Small intestine (tissue), 7 donors: ENCODE measurements around the gene UBASH3A. TPM values are rescaled to one million over a fixed set of nuclear protein-coding genes. Genes with fewer than 3 reads are reported as not detected.

Source experiments
- DNase-seq, 2 donors: peaks; one replicate each; pipeline versions ENCODE4 v3.0.0 to v3.0.0-alpha.2; 2013
- FAIRE-seq: peaks from 2 replicates; lab custom pipeline; 2012; peaks lifted over from hg19 to GRCh38; lab: Jason Lieb, UNC
- H3K27ac ChIP-seq, 3 donors: one replicate each; pipeline ENCODE4 v1.5.1; 2013; ENCODE audit warnings: low read length in 2 of 3, mild to moderate bottlenecking in 2 of 3, control low read depth in 1 of 3, inconsistent platforms in 1 of 3, low read depth in 1 of 3, moderate library complexity in 1 of 3
- H3K27me3 ChIP-seq, 3 donors: one replicate each; pipeline ENCODE4 v1.6.1; 2013; ENCODE audit warnings: low read length in 3 of 3, inconsistent platforms in 1 of 3; ENCODE audit not compliant: control insufficient read depth in 3 of 3, insufficient read depth in 3 of 3
- H3K36me3 ChIP-seq, 3 donors: one replicate each; pipeline ENCODE4 v1.6.1; 2013; ENCODE audit warnings: low read length in 3 of 3, inconsistent platforms in 1 of 3, low read depth in 1 of 3, mild to moderate bottlenecking in 1 of 3, moderate library complexity in 1 of 3; ENCODE audit not compliant: control insufficient read depth in 3 of 3, insufficient read depth in 2 of 3
- H3K4me1 ChIP-seq, 3 donors: one replicate each; pipeline ENCODE4 v1.6.1; 2013; ENCODE audit warnings: low read length in 2 of 3, inconsistent platforms in 1 of 3, low read depth in 1 of 3, mild to moderate bottlenecking in 1 of 3, moderate library complexity in 1 of 3; ENCODE audit not compliant: control insufficient read depth in 3 of 3, insufficient read depth in 2 of 3
- H3K4me3 ChIP-seq, 3 donors: one replicate each; pipeline ENCODE4 v1.5.1; 2013; ENCODE audit warnings: low read length in 3 of 3, control low read depth in 1 of 3, inconsistent platforms in 1 of 3, low read depth in 1 of 3, mild to moderate bottlenecking in 1 of 3, moderate library complexity in 1 of 3
- H3K9me3 ChIP-seq, 2 donors: one replicate each; pipeline ENCODE4 v1.6.1; 2013; ENCODE audit warnings: low read depth in 1 of 2, low read length in 1 of 2; ENCODE audit not compliant: control insufficient read depth in 2 of 2, insufficient read depth in 1 of 2
- WGBS, 3 donors: extraction: QIAGEN DNeasy Blood & Tissue Kit; methylation state at CpG; one replicate each; pipeline ENCODE4 v1.1.7; 2013; 5-methylcytosine and 5-hydroxymethylcytosine counted together
- polyA plus RNA-seq, 4 donors: library from polyadenylated mRNA; stranded (reverse) in 3 of 4; unstranded in 1 of 4; fragments of 200-250 nt in 3 of 4; fragments of 120-200 nt in 1 of 4; gene quantifications; one replicate each; pipeline versions ENCODE4 v1.2.1 to v1.2.3, GENCODE V29; 2013
- donor health status: healthy with polysubstance abuse.
- donor health status: control.
- donor health status: control.
- donor health status: Bipolar disorder and iron deficiency.
- donor health status: healthy.

UBASH3A gene
- polyA plus RNA-seq, 4 donors: 0.42 to 2.4 (median 0.76) TPM

GRCh38 chr21:42489991-42490390, 86.3 kb downstream of the UBASH3A start:
- FAIRE-seq (no peak), DNase-seq (no peak)
- 76 to 81% (median 79%) methylated on average over 4 of the region's 4 CpGs for WGBS, 3 donors
- H3K4me3 ChIP-seq: no peak overlapping the region
- H3K9me3 ChIP-seq: no peaks in the 10 kb centered on the region
- no peaks in the 10 kb centered on the region for H3K36me3 ChIP-seq
- peak overlapping the region in 1 of 3 donors; percentile 80 for H3K27ac ChIP-seq
- H3K4me1 ChIP-seq: peaks cover 6 to 50% (median 6%) of the 10 kb centered on the region in 3 donors
- H3K27me3 ChIP-seq: no peaks in the 10 kb centered on the region

DNA sequence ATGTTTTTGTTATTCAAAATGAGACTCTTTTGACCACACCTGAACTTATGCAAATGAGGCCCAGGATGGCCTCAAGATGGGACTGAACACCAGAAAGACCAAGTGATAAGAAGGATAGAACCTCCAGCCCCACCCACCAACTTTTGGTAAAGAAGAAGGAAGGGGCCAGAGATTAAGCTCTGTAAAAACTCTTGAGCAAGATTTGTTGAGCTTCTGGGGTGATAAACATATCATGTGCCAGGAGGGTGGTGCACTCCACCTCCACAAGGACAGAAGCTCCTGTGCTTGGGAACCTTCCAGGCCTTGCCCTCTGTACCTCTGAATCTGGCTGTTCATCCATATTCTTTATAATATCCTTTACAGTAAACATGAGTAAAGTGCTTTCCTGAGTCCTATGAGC, 87.0 kb downstream of the UBASH3A start:
- no peak for FAIRE-seq
- peaks cover 6 to 56% (median 6%) of the 10 kb centered on the region in 3 donors for H3K4me1 ChIP-seq
- no peak overlapping the region for H3K4me3 ChIP-seq
- H3K27me3 ChIP-seq: no peaks in the 10 kb centered on the region
- peak; percentile 87 to 88 for DNase-seq
- peak overlapping the region; percentile 22 to 80 (median 60) for H3K27ac ChIP-seq
- H3K36me3 ChIP-seq: no peaks in the 10 kb centered on the region
- no peaks in the 10 kb centered on the region for H3K9me3 ChIP-seq

GRCh38 chr21:42491328-42491727, 87.6 kb downstream of the UBASH3A start:
- H3K27ac ChIP-seq: peak overlapping the region; percentile 22 to 80 (median 60)
- H3K9me3 ChIP-seq: no peaks in the 10 kb centered on the region
- H3K4me1 ChIP-seq: peaks cover 6 to 56% (median 6%) of the 10 kb centered on the region in 3 donors
- WGBS, 3 donors: 38 to 71% (median 48%) methylated on average over 1 of the region's 1 CpG
- no peak overlapping the region for H3K4me3 ChIP-seq
- no peaks in the 10 kb centered on the region for H3K36me3 ChIP-seq
- no peak for DNase-seq
- no peak for FAIRE-seq
- no peaks in the 10 kb centered on the region for H3K27me3 ChIP-seq

- DNase-seq (no peak), FAIRE-seq (no peak)
- H3K9me3 ChIP-seq: no peaks in the 10 kb centered on the region
- no peaks in the 10 kb centered on the region for H3K27me3 ChIP-seq
- no peaks in the 10 kb centered on the region for H3K36me3 ChIP-seq
- WGBS, 3 donors: 75 to 95% (median 90%) methylated on average over 8 of the region's 8 CpGs
- H3K4me3 ChIP-seq: no peak overlapping the region
- H3K27ac ChIP-seq: peak overlapping the region in 2 of 3 donors; percentile 1 to 4
- peaks cover 6 to 63% (median 8%) of the 10 kb centered on the region in 3 donors for H3K4me1 ChIP-seq
Observed at GRCh38 chr21:42492201-42492600, 88.5 kb downstream of the UBASH3A start.

- Histone ChIP-seq H3K27ac (peak overlapping the region; percentile 62 to 80 (median 76)), H3K36me3 (no peaks in the 10 kb centered on the region), H3K4me1 (peaks cover 6 to 64% (median 8%) of the 10 kb centered on the region in 3 donors), H3K27me3 (no peaks in the 10 kb centered on the region), H3K9me3 (no peaks in the 10 kb centered on the region), H3K4me3 (no peak overlapping the region)
- FAIRE-seq: no peak
- WGBS, 3 donors: 31 to 69% (median 53%) methylated on average over 13 of the region's 13 CpGs
- DNase-seq: peak; percentile 89 to 94
Observed at GRCh38 chr21:42493109-42494060, 89.7 kb downstream of the UBASH3A start.

- FAIRE-seq (no peak), DNase-seq (peak; percentile 31 to 48)
- Histone ChIP-seq H3K27ac (peak overlapping the region; percentile 80 to 91 (median 86)), H3K27me3 (no peaks in the 10 kb centered on the region), H3K36me3 (no peaks in the 10 kb centered on the region), H3K4me1 (peaks cover 6 to 56% (median 8%) of the 10 kb centered on the region in 3 donors), H3K9me3 (no peaks in the 10 kb centered on the region), H3K4me3 (peak overlapping the region in 2 of 3 donors; percentile 52 to 55)
- WGBS, 3 donors: 40 to 76% (median 46%) methylated on average over 5 of the region's 5 CpGs
Observed at GRCh38 chr21:42495027-42495426, 91.3 kb downstream of the UBASH3A start.

- FAIRE-seq (no peak), DNase-seq (peak in 1 of 2 donors; percentile 87)
- Histone ChIP-seq H3K4me1 (peaks cover 6 to 49% (median 8%) of the 10 kb centered on the region in 3 donors), H3K4me3 (peak overlapping the region; percentile 33 to 55 (median 52)), H3K9me3 (no peaks in the 10 kb centered on the region), H3K27me3 (no peaks in the 10 kb centered on the region), H3K27ac (peak overlapping the region; percentile 80 to 91 (median 86)), H3K36me3 (no peaks in the 10 kb centered on the region)
- 0 to 3% (median 2%) methylated on average over 17 to 18 of the region's 18 CpGs for WGBS, 3 donors
Observed at GRCh38 chr21:42495765-42496119, 92.0 kb downstream of the UBASH3A start.

GRCh38 chr21:42496120-42496838, 92.6 kb downstream of the UBASH3A start, which contains the start of gene RSPH1:
Gene RSPH1, minus strand, starts transcription at chr21:42496224. Its CDS starts 38 bp downstream, at chr21:42496186.
- Histone ChIP-seq H3K27me3 (no peaks in the 10 kb centered on the region), H3K4me3 (peak within 1 kb of the TSS; percentile 33 to 71 (median 64)), H3K9me3 (no peaks in the 10 kb centered on the region), H3K36me3 (no peaks in the 10 kb centered on the region), H3K4me1 (peaks cover 2 to 45% (median 8%) of the 10 kb centered on the region in 3 donors), H3K27ac (peak within 1 kb of the TSS; percentile 80 to 91 (median 88))
- FAIRE-seq: no peak
- DNase-seq: peak; percentile 100
- WGBS, 3 donors: 0 to 1% (median 0%) methylated on average over 57 to 58 of the region's 58 CpGs
